VCaP (cell line): ENCODE data around the gene METTL8.

Experiments
- H3K27ac ChIP-seq: fragments of 450-650 bp; 2 replicates; pipeline ENCODE4 v1.5.1; 2017
- CTCF ChIP-seq: fragments of 450-650 bp; conservative IDR thresholded peaks from 2 replicates; pipeline ENCODE4 v1.5.1; 2017; ENCODE audit warnings: mild to moderate bottlenecking, moderate library complexity

Gene METTL8

GRCh38 chr2:171310889-171311288 lies 122.9 kb downstream of the METTL8 start:
- H3K27ac ChIP-seq = peak overlapping the region; percentile 85
- no peak for TF ChIP-seq CTCF

- H3K27ac ChIP-seq = peak overlapping the region; percentile 85
- no peak for TF ChIP-seq CTCF
Observed at GRCh38 chr2:171309455-171310286, 124.1 kb downstream of the METTL8 start.

- no peak for TF ChIP-seq CTCF
- peak overlapping the region; percentile 85 for H3K27ac ChIP-seq
Observed at GRCh38 chr2:171308280-171309054, 125.3 kb downstream of the METTL8 start.

GRCh38 chr2:171307560-171307959 lies 126.2 kb downstream of the METTL8 start:
- H3K27ac ChIP-seq = no peak overlapping the region
- TF ChIP-seq CTCF = no peak

- no peak overlapping the region for H3K27ac ChIP-seq
- TF ChIP-seq CTCF = no peak
Observed at GRCh38 chr2:171297956-171298355, 135.8 kb downstream of the METTL8 start.

- no peak overlapping the region for H3K27ac ChIP-seq
- no peak for TF ChIP-seq CTCF
Observed at GRCh38 chr2:171294608-171295007, 139.2 kb downstream of the METTL8 start.

- no peak overlapping the region for H3K27ac ChIP-seq
- no peak for TF ChIP-seq CTCF
Observed at GRCh38 chr2:171293661-171294060, 140.1 kb downstream of the METTL8 start.
